Endothelial cell of umbilical vein (primary cell): Measurements from ENCODE around the gene LTF. TPM values are rescaled to one million over a fixed set of nuclear protein-coding genes. Genes with fewer than 3 reads are reported as not detected.

ENCODE experiments used
- BruUV-seq: library from RNA; stranded (reverse); fragments of 400-500 nt; replicated peaks from 2 replicates; lab custom pipeline; 2021; lab: Mats Ljungman, UMichigan
- CTCF ChIA-PET: fragments of 300-600, 350-600 bp; sonication (Branson Sonifier 250); formaldehyde crosslinking; loops from one replicate; lab custom pipeline; 2021; ENCODE audit warnings: antibody characterized with exemption, inconsistent platforms; lab: Charles Lee
- POLR2A ChIA-PET: fragments of 300-600, 350-600 bp; sonication (Branson Sonifier 250); formaldehyde crosslinking; loops from one replicate; lab custom pipeline; 2021; ENCODE audit warnings: antibody characterized with exemption, inconsistent platforms; lab: Charles Lee
- DNase-seq: peaks from one replicate; pipeline ENCODE4 v3.0.0-alpha.2; 2011; ENCODE audit warnings: low read depth, low spot score
- FAIRE-seq: peaks from 2 replicates; lab custom pipeline; 2011; peaks lifted over from hg19 to GRCh38; lab: Jason Lieb, UNC
- H2AFZ ChIP-seq: 2 replicates; pipeline ENCODE4 v1.6.0; 2012; ENCODE audit warnings: low read depth, low read length, control low read depth, inconsistent platforms
- H3K27ac ChIP-seq: 2 replicates; pipeline ENCODE4 v1.5.1; 2011; ENCODE audit warnings: low read depth, mild to moderate bottlenecking, control low read depth, low read length, moderate library complexity; ENCODE audit not compliant: insufficient read depth
- H3K27me3 ChIP-seq, 2 experiments: 2 replicates each; pipeline versions ENCODE4 v1.6.0 to v1.6.1; 2011; ENCODE audit warnings: low read length in 2 of 2, mixed read lengths in 1 of 2; ENCODE audit not compliant: control insufficient read depth in 2 of 2, insufficient read depth in 2 of 2
- H3K36me3 ChIP-seq, 2 experiments: 2 replicates in 1 of 2; 3 replicates in 1 of 2; pipeline ENCODE4 v1.5.1; 2011; ENCODE audit warnings: low read length in 2 of 2, mild to moderate bottlenecking in 1 of 2, moderate library complexity in 1 of 2; ENCODE audit not compliant: control insufficient read depth in 2 of 2, insufficient read depth in 2 of 2; ENCODE audit errors: extremely low read depth in 1 of 2
- H3K4me1 ChIP-seq: 3 replicates; pipeline ENCODE4 v1.5.1; 2011; ENCODE audit warnings: mild to moderate bottlenecking, low read length; ENCODE audit not compliant: control insufficient read depth, insufficient read depth; ENCODE audit errors: extremely low read depth
- H3K4me2 ChIP-seq: 2 replicates; pipeline ENCODE4 v1.6.1; 2011; ENCODE audit warnings: low read length, control low read depth, mixed read lengths; ENCODE audit not compliant: insufficient read depth
- H3K4me3 ChIP-seq, 3 experiments: fragments of 200-600 bp in 1 of 3; sonication (generic), shearing (Covaris generic) in 1 of 3; replicated peaks in 1 of 3; 2 replicates each; pipeline ENCODE4 v1.5.1; 2011 to 2016; ENCODE audit warnings: control low read depth in 3 of 3, low read length in 3 of 3, mild to moderate bottlenecking in 2 of 3, inconsistent platforms in 1 of 3, low read depth in 1 of 3, moderate library complexity in 1 of 3; ENCODE audit not compliant: insufficient read depth in 1 of 3
- H3K79me2 ChIP-seq: 2 replicates; pipeline ENCODE4 v1.6.0; 2012; ENCODE audit warnings: low read length, inconsistent platforms; ENCODE audit not compliant: control insufficient read depth, insufficient read depth
- H3K9ac ChIP-seq: replicated peaks from 2 replicates; pipeline ENCODE3; 2011; ENCODE audit warnings: low read length, control low read depth; ENCODE audit not compliant: insufficient read depth; ENCODE audit errors: extremely low read depth
- H3K9me1 ChIP-seq: replicated peaks from 3 replicates; pipeline ENCODE4 v1.6.0; 2011; ENCODE audit warnings: mild to moderate bottlenecking, low read length; ENCODE audit not compliant: control insufficient read depth, insufficient read depth; ENCODE audit errors: extremely low read depth
- H3K9me3 ChIP-seq: replicated peaks from 2 replicates; pipeline ENCODE4 v1.5.1; 2012; ENCODE audit warnings: low read length, inconsistent platforms; ENCODE audit not compliant: control insufficient read depth, insufficient read depth
- H4K20me1 ChIP-seq: replicated peaks from 2 replicates; pipeline ENCODE3; 2011; ENCODE audit warnings: mild to moderate bottlenecking, low read length; ENCODE audit not compliant: control insufficient read depth, insufficient read depth; ENCODE audit errors: extremely low read depth
- CTCF ChIP-seq, 2 donors: IDR thresholded peaks; 1 replicate in 1 of 2; 2 replicates in 1 of 2; pipeline ENCODE4 v1.5.1; 2011; ENCODE audit warnings: low read length in 2 of 2, mild to moderate bottlenecking in 2 of 2, moderate library complexity in 2 of 2, control low read depth in 1 of 2, inconsistent platforms in 1 of 2, low read depth in 1 of 2; ENCODE audit not compliant: insufficient read depth in 1 of 2; ENCODE audit errors: extremely low read depth in 1 of 2
- EZH2 ChIP-seq: IDR thresholded peaks from 2 replicates; pipeline ENCODE4 v1.6.1; 2012; ENCODE audit warnings: borderline replicate concordance, low read depth, mild to moderate bottlenecking, moderate library complexity, low read length, inconsistent platforms; ENCODE audit not compliant: severe bottlenecking
- FOS ChIP-seq: IDR thresholded peaks from 2 replicates; pipeline ENCODE4 v1.6.1; 2011; ENCODE audit warnings: mild to moderate bottlenecking, low read length, moderate library complexity, borderline replicate concordance; ENCODE audit not compliant: insufficient read depth
- GATA2 ChIP-seq: IDR thresholded peaks from 2 replicates; pipeline ENCODE4 v1.7.0; 2011; ENCODE audit warnings: low read depth, mild to moderate bottlenecking, moderate library complexity, mixed read lengths, low read length; ENCODE audit not compliant: insufficient read length, insufficient read depth
- JUN ChIP-seq: IDR thresholded peaks from 2 replicates; pipeline ENCODE4 v1.6.1; 2011; ENCODE audit warnings: borderline replicate concordance, low read depth; ENCODE audit not compliant: insufficient read length, insufficient read depth
- MAX ChIP-seq: IDR thresholded peaks from 2 replicates; pipeline ENCODE4 v1.6.1; 2011; ENCODE audit not compliant: insufficient read depth, insufficient read length
- MYC ChIP-seq: IDR thresholded peaks from one replicate; pipeline ENCODE4 v1.6.1; 2011; ENCODE audit warnings: mild to moderate bottlenecking, low read depth, low read length
- POLR2A ChIP-seq: IDR thresholded peaks from 2 replicates; pipeline ENCODE4 v1.6.1; 2012; ENCODE audit warnings: low read depth, mild to moderate bottlenecking, control low read depth, low read length
- POLR2AphosphoS5 ChIP-seq: IDR thresholded peaks from 2 replicates; pipeline ENCODE4 v1.6.1; 2012; ENCODE audit warnings: low read depth, mild to moderate bottlenecking, control low read depth, low read length, moderate library complexity; ENCODE audit not compliant: insufficient read depth
- dilution Hi-C: fragments of 300-500 bp; cut with MboI; formaldehyde crosslinking; loops from one replicate; pipeline ENCODE4 v1.15.0; 2019; ENCODE audit warnings: low sequenced_read_pairs; ENCODE audit not compliant: extremely low pct_ligation_motif_present
- intact Hi-C: fragments of 100-400 bp; cut with micrococcal nuclease; formaldehyde crosslinking; loops from one replicate; pipeline ENCODE4 v1.10.0; 2022
- polyA plus RNA-seq, 4 experiments: library from polyadenylated mRNA; depleted of rRNA in 3 of 4; stranded (reverse) in 3 of 4; unstranded in 1 of 4; fragments of >200 nt; gene quantifications; 2 replicates each; pipeline versions ENCODE4 v1.2.1 to v1.2.3, GENCODE V29; 2011 to 2012; ENCODE audit warnings: missing spikeins in 1 of 4
- total RNA-seq: library from RNA; stranded (reverse); gene quantifications from 2 replicates; pipeline ENCODE4 v1.2.3, GENCODE V29; 2021

The LTF gene
- total and polyA plus RNA-seq, 2 donors (not counting 3 experiments of a cell fraction or from before 2014, with no cell fraction given) = not detected

- no peaks in the 10 kb centered on the region for H3K9me3 ChIP-seq
- H3K36me3 ChIP-seq = no peaks in the 10 kb centered on the region
- intact Hi-C loops = loop anchor here (10.0 kb wide), 1 partner anchor 411 kb away; no protein-coding TSS in a partner anchor
Measured at GRCh38 chr3:46483825-46484224, 19.1 kb upstream of the LTF start.

More at GRCh38 chr3:46483825-46484224, 19.1 kb upstream of the LTF start:
- H3K4me3 ChIP-seq = no peak overlapping the region
- no peak overlapping the region for H2AFZ ChIP-seq
- CTCF ChIA-PET = interaction anchor here (0.8 to 3.2 kb wide), 5 partner anchors 13 to 146 kb away, joined by 4 to 17 read pairs (median 5); no protein-coding TSS in a partner anchor
- no peak for DNase-seq
- TF ChIP-seq FOS (no peak), MAX (no peak), GATA2 (no peak), JUN (no peak), POLR2AphosphoS5 (no peak), MYC (no peak), CTCF (IDR thresholded peaks at IDR 0.05; ENCODE audit: extremely low read depth in 1 of 2, insufficient read depth in 1 of 2, low read depth in 1 of 2, low read length in 2 of 2) (no peak), POLR2A (no peak), EZH2 (no peak)
- no TSS peak for BruUV-seq
- no peaks in the 10 kb centered on the region for H3K9me1 ChIP-seq
- no peaks in the 10 kb centered on the region for H4K20me1 ChIP-seq
- H3K4me2 ChIP-seq = no peak overlapping the region
- no peak overlapping the region for H3K9ac ChIP-seq
- no peaks in the 10 kb centered on the region for H3K79me2 ChIP-seq
- H3K4me1 ChIP-seq = peaks cover under 1% of the 10 kb centered on the region
- peak; percentile 12 for FAIRE-seq
- POLR2A ChIA-PET = no interaction called here
- H3K27ac ChIP-seq = no peak overlapping the region
- peaks cover 0 to 2% of the 10 kb centered on the region in 2 experiments for H3K27me3 ChIP-seq
- dilution Hi-C loops = no loop called here
